Tibial nerve (tissue), 4 donors: ENCODE measurements around the gene STIM1. TPM values are rescaled to one million over a fixed set of nuclear protein-coding genes. Genes with fewer than 3 reads are reported as not detected.

Experiments used
- DNase-seq, 2 donors: peaks; one replicate each; pipeline ENCODE4 v3.0.0-alpha.2; 2019; ENCODE audit warnings: low spot score in 2 of 2
- H3K27ac ChIP-seq, 4 donors: fragments of 200-600 bp; sonication (generic) in 3 of 4; one replicate each; pipeline ENCODE4 v1.5.1; 2017 to 2019; ENCODE audit warnings: mild to moderate bottlenecking in 1 of 4
- H3K27me3 ChIP-seq, 2 donors: fragments of 200-600 bp; sonication (generic) in 1 of 2; one replicate each; pipeline versions ENCODE4 v1.5.1 to v1.6.0; 2017 to 2019
- H3K36me3 ChIP-seq, 3 donors: fragments of 200-600 bp; sonication (generic); one replicate each; pipeline ENCODE4 v1.5.1; 2018 to 2019
- H3K4me1 ChIP-seq, 4 donors: fragments of 200-600 bp; sonication (generic) in 3 of 4; one replicate each; pipeline ENCODE4 v1.5.1; 2017 to 2019
- H3K4me3 ChIP-seq, 4 donors: fragments of 200-600 bp; sonication (generic) in 3 of 4; one replicate each; pipeline ENCODE4 v1.5.1; 2017 to 2019; ENCODE audit warnings: mild to moderate bottlenecking in 1 of 4, moderate library complexity in 1 of 4
- H3K9me3 ChIP-seq, 4 donors: fragments of 200-600 bp; sonication (generic) in 3 of 4; one replicate each; pipeline ENCODE4 v1.5.1; 2017 to 2019
- EP300 ChIP-seq, 2 donors: sonication (generic); formaldehyde crosslinking; IDR thresholded peaks; one replicate each; pipeline ENCODE4 v1.6.1; 2017; ENCODE audit warnings: antibody characterized with exemption in 2 of 2, mild to moderate bottlenecking in 1 of 2
- POLR2A ChIP-seq, 2 donors: fragments of 450-650 bp; IDR thresholded peaks; one replicate each; pipeline ENCODE4 v1.6.1; 2017; ENCODE audit warnings: antibody characterized with exemption in 2 of 2, mild to moderate bottlenecking in 2 of 2, moderate library complexity in 2 of 2
- WGBS, 2 donors: methylation state at CpG; one replicate each; pipeline ENCODE4 v1.1.5; 2018; 5-methylcytosine and 5-hydroxymethylcytosine counted together
- total RNA-seq, 4 donors: library from RNA; depleted of rRNA; stranded (reverse); fragments of >200 nt; gene quantifications; one replicate each; pipeline ENCODE4 v1.1.0, GENCODE V29; 2016
- TF ChIP-seq, protein P1 (sequence below), 5 experiments: fragments of 200-600 bp in 3 of 5; fragments of 450-650 bp in 2 of 5; sonication (generic) in 3 of 5; IDR thresholded peaks; one replicate each; pipeline ENCODE4 v1.5.1; 2016 to 2019; ENCODE audit warnings: antibody characterized with exemption in 5 of 5, mild to moderate bottlenecking in 3 of 5, moderate library complexity in 2 of 5

Gene STIM1
- total RNA-seq, 4 donors from 2014 or later, result 51.3 to 70.1 (median 59.8) TPM

GRCh38 chr11:3956038-3956437 lies 100.6 kb downstream of the STIM1 start:
- Histone ChIP-seq H3K9me3 (no peaks in the 10 kb centered on the region), H3K27ac (no peak overlapping the region), H3K4me3 (no peak overlapping the region), H3K4me1 (peaks cover 0 to 36% (median 11%) of the 10 kb centered on the region in 4 donors), H3K27me3 (no peaks in the 10 kb centered on the region), H3K36me3 (no peaks in the 10 kb centered on the region)
- TF ChIP-seq, protein P1, sequence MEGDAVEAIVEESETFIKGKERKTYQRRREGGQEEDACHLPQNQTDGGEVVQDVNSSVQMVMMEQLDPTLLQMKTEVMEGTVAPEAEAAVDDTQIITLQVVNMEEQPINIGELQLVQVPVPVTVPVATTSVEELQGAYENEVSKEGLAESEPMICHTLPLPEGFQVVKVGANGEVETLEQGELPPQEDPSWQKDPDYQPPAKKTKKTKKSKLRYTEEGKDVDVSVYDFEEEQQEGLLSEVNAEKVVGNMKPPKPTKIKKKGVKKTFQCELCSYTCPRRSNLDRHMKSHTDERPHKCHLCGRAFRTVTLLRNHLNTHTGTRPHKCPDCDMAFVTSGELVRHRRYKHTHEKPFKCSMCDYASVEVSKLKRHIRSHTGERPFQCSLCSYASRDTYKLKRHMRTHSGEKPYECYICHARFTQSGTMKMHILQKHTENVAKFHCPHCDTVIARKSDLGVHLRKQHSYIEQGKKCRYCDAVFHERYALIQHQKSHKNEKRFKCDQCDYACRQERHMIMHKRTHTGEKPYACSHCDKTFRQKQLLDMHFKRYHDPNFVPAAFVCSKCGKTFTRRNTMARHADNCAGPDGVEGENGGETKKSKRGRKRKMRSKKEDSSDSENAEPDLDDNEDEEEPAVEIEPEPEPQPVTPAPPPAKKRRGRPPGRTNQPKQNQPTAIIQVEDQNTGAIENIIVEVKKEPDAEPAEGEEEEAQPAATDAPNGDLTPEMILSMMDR (IDR thresholded peaks at IDR 0.05), result no peak
- TF ChIP-seq POLR2A (IDR thresholded peaks at IDR 0.05) (no peak), EP300 (IDR thresholded peaks at IDR 0.05) (no peak)
- DNase-seq, result no peak
- 93 to 99% methylated on average over 2 of the region's 2 CpGs for WGBS, 2 donors

DNA sequence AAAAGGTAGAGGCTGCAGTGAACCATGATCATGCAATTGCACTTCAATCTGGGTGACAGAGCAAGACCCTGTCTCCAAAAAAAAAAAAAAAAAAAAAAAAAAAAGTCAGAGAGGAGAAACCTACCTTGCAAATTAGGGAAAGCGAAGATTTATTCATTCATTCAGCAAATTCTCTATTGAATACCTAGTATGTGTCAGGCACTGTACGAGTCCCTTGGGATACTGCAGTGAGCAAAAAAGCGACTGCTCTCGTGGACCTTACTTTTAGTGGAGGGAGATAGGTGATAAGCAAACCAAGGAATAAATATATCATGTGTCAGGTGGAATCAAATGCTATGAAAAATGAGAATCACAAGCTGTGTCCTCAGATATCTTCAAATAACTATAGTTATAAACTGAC lies 101.3 kb downstream of the STIM1 start:
- no peak overlapping the region for H3K4me3 ChIP-seq
- no peak for DNase-seq
- H3K27ac ChIP-seq, result no peak overlapping the region
- WGBS, 2 donors, result 95 to 98% methylated on average over 4 of the region's 4 CpGs
- no peaks in the 10 kb centered on the region for H3K36me3 ChIP-seq
- TF ChIP-seq EP300 (IDR thresholded peaks at IDR 0.05), result no peak
- TF ChIP-seq POLR2A (IDR thresholded peaks at IDR 0.05), result no peak
- TF ChIP-seq, protein P1 (IDR thresholded peaks at IDR 0.05), result no peak
- H3K9me3 ChIP-seq, result no peaks in the 10 kb centered on the region
- no peaks in the 10 kb centered on the region for H3K27me3 ChIP-seq
- H3K4me1 ChIP-seq, result peaks cover 0 to 29% (median 4%) of the 10 kb centered on the region in 4 donors

GRCh38 chr11:3957437-3957836 lies 102.0 kb downstream of the STIM1 start:
- H3K36me3 ChIP-seq, result no peaks in the 10 kb centered on the region
- peaks cover 0 to 22% (median 2%) of the 10 kb centered on the region in 4 donors for H3K4me1 ChIP-seq
- H3K27ac ChIP-seq, result no peak overlapping the region
- no peak for TF ChIP-seq EP300 (IDR thresholded peaks at IDR 0.05)
- TF ChIP-seq, protein P1 (IDR thresholded peaks at IDR 0.05), result no peak
- no peak for TF ChIP-seq POLR2A (IDR thresholded peaks at IDR 0.05)
- H3K9me3 ChIP-seq, result no peaks in the 10 kb centered on the region
- DNase-seq, result no peak
- WGBS, 2 donors, result 67 to 88% methylated on average over 3 of the region's 3 CpGs
- H3K27me3 ChIP-seq, result no peaks in the 10 kb centered on the region
- no peak overlapping the region for H3K4me3 ChIP-seq

GRCh38 chr11:3958281-3958680 lies 102.8 kb downstream of the STIM1 start:
- WGBS, 2 donors, result 68 to 82% methylated on average over 2 of the region's 2 CpGs
- Histone ChIP-seq H3K9me3 (no peaks in the 10 kb centered on the region), H3K36me3 (no peaks in the 10 kb centered on the region), H3K27me3 (no peaks in the 10 kb centered on the region), H3K4me1 (peaks cover 0 to 22% (median 0%) of the 10 kb centered on the region in 4 donors), H3K27ac (no peak overlapping the region), H3K4me3 (no peak overlapping the region)
- TF ChIP-seq, protein P1 (IDR thresholded peaks at IDR 0.05), result no peak
- TF ChIP-seq EP300 (IDR thresholded peaks at IDR 0.05) (no peak), POLR2A (IDR thresholded peaks at IDR 0.05) (no peak)
- no peak for DNase-seq

DNA sequence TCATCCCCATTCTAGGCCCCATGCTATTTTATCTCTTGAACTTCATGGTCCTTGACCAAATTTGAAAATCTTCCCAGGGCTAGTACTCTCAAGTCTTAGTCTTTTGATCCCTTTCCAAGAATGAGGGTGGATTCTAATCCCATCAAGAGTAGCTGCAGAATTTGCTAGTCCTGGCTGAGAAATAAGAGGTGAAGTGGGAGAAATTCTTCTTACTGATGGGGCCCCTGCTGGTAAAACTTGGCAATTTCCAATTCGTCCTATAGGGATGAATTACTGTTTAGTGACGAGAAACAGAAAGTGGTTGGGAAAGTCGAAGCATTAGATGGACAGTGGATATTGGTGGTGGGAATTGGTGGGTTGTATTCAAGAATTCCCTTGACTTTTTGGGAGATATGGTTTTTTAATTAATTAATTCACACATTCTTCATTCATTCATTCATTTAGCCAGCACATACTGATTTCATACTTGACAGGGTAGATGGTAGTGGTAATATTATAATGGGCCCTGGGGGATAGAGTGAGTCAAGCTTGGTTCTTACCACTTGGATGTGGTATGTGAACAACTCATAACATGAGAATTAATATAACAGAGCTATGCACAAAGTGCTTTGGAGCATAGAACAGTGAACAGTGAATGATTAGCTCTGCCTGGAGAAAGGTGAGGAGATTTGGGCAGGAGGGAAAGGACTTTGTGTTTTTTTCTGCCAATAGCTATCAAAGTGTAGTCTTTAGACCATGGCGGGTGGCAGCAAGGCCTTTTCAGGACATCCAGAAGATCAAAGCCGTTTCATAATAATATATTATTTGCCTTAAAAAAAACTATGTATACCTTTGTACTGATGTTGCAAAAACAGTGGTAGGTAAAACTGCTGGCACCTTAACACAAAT lies 103.8 kb downstream of the STIM1 start:
- TF ChIP-seq, protein P1 (IDR thresholded peaks at IDR 0.05), result peak in 1 of 5 experiments; percentile 10
- no peak for TF ChIP-seq EP300 (IDR thresholded peaks at IDR 0.05)
- Histone ChIP-seq H3K4me1 (peaks cover 0 to 26% (median 0%) of the 10 kb centered on the region in 4 donors), H3K9me3 (no peaks in the 10 kb centered on the region), H3K27ac (no peak overlapping the region), H3K4me3 (no peak overlapping the region), H3K36me3 (no peaks in the 10 kb centered on the region), H3K27me3 (no peaks in the 10 kb centered on the region)
- DNase-seq, result no peak
- WGBS, 2 donors, result 88 to 91% methylated on average over 5 of the region's 5 CpGs
